IPS DF 6.9 (cell line): ENCODE data around the gene SYT5.
"Not testable (repeated sequence)": the region's sequence is repeated elsewhere in the genome, so short reads cannot be mapped to it uniquely, and the experiment has no call there.

ENCODE experiments used
- DNase-seq: peaks from one replicate; pipeline ENCODE4 v3.0.0-alpha.2; 2013; ENCODE audit warnings: low read depth, low spot score
- H3K27ac ChIP-seq: one replicate; pipeline ENCODE4 v1.5.1; 2013; ENCODE audit warnings: low read length, control low read depth
- H3K27me3 ChIP-seq: 2 replicates; pipeline ENCODE4 v1.6.1; 2013; ENCODE audit warnings: mild to moderate bottlenecking, low read length; ENCODE audit not compliant: control insufficient read depth, insufficient read depth
- H3K36me3 ChIP-seq: 2 replicates; pipeline ENCODE4 v1.6.1; 2013; ENCODE audit warnings: low read length; ENCODE audit not compliant: control insufficient read depth, insufficient read depth
- H3K4me1 ChIP-seq: 2 replicates; pipeline ENCODE4 v1.6.1; 2013; ENCODE audit warnings: low read length; ENCODE audit not compliant: control insufficient read depth, insufficient read depth
- H3K4me3 ChIP-seq: 2 replicates; pipeline ENCODE4 v1.5.1; 2013; ENCODE audit warnings: mild to moderate bottlenecking, low read length
- H3K9me3 ChIP-seq: 2 replicates; pipeline ENCODE4 v1.6.1; 2013; ENCODE audit warnings: low read length, inconsistent platforms; ENCODE audit not compliant: control insufficient read depth, insufficient read depth
- WGBS: extraction: QIAGEN DNeasy Blood & Tissue Kit; methylation state at CpG from one replicate; pipeline ENCODE4 v1.1.7; 2013; ENCODE audit warnings: mixed read lengths, missing lambda C conversion rate; ENCODE audit not compliant: insufficient read length, insufficient coverage; 5-methylcytosine and 5-hydroxymethylcytosine counted together

Gene SYT5

GRCh38 chr19:55206664-55207500 lies 26.8 kb upstream of the SYT5 start:
- Histone ChIP-seq H3K4me1 (no peaks in the 10 kb centered on the region), H3K27ac (no peak overlapping the region), H3K9me3 (no peaks in the 10 kb centered on the region), H3K27me3 (no peaks in the 10 kb centered on the region), H3K4me3 (no peak overlapping the region), H3K36me3 (no peaks in the 10 kb centered on the region)
- no peak for DNase-seq
- no CpG with 5 or more reads among the region's 29 CpGs for WGBS

DNA sequence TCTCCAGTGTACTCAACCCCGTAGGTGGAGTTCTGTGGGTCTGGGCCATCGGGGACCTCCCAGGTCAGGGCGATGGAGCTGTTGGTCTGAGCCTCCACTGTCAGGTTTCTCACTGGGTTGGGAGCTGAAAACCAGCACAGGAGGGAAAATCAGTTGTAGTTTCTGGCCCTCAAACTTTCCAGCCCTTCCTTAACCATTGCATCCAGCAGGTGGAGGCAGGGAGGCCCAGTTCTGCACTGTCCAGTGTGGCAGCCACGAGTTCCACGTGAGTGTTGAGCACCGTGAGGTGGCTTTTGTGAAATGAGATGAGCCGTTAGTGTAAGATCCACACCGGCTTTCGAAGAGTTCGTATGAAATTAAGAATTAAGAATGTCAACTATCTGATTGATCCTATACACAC lies 22.1 kb upstream of the SYT5 start:
- H3K27me3 ChIP-seq, H3K27ac ChIP-seq, H3K9me3 ChIP-seq, H3K4me3 ChIP-seq, H3K4me1 ChIP-seq, H3K36me3 ChIP-seq, DNase-seq: not testable (repeated sequence)
- WGBS = no CpG with 5 or more reads among the region's 10 CpGs

DNA sequence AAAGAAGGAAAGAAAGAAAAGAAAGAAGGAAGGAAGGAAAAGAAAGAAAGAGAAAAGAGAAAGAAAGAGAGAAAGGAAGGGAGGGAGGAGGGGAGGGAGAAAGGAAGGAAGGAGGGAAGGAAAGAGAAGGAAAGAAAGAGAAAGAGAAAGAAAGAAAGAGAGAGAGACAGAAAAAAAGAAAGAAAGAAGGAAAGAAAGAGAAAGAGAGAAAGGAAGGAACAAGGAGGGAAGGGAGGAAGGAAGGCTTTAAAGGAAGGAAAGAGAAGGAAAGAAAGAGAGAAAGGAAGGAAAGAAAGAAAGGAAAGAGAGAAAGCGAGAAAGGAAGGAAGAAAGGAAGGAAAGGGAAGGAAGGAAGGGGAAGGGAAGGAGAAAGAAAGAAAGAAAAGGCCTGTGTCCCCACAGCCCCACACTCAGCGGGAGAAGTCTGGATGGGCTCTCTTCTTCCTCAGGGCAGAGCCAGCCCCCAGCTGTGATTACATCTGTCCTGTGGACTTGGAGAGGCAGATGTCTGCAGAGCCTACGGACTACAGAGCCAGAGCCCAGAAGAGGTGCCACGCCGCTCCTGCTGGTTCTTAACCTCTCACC lies 19.6 kb upstream of the SYT5 start:
- H3K27ac ChIP-seq = no peak overlapping the region
- H3K27me3 ChIP-seq = no peaks in the 10 kb centered on the region
- DNase-seq = no peak
- H3K4me1 ChIP-seq = no peaks in the 10 kb centered on the region
- H3K9me3 ChIP-seq = no peaks in the 10 kb centered on the region
- H3K36me3 ChIP-seq = no peaks in the 10 kb centered on the region
- no peak overlapping the region for H3K4me3 ChIP-seq
- 100% methylated on average over 1 of the region's 5 CpGs for WGBS

GRCh38 chr19:55198651-55199050 lies 18.6 kb upstream of the SYT5 start:
- Histone ChIP-seq H3K27ac (no peak overlapping the region), H3K4me3 (no peak overlapping the region), H3K4me1 (no peaks in the 10 kb centered on the region), H3K9me3 (no peaks in the 10 kb centered on the region), H3K27me3 (no peaks in the 10 kb centered on the region), H3K36me3 (no peaks in the 10 kb centered on the region)
- DNase-seq = no peak
- WGBS = no CpG with 5 or more reads among the region's 5 CpGs

- no peaks in the 10 kb centered on the region for H3K27me3 ChIP-seq
- H3K36me3 ChIP-seq = no peaks in the 10 kb centered on the region
- H3K9me3 ChIP-seq = no peaks in the 10 kb centered on the region
- no peak overlapping the region for H3K4me3 ChIP-seq
- H3K4me1 ChIP-seq = no peaks in the 10 kb centered on the region
- WGBS = no CpG with 5 or more reads among the region's 4 CpGs
- DNase-seq = no peak
- no peak overlapping the region for H3K27ac ChIP-seq
Measured at GRCh38 chr19:55197528-55197927, 17.4 kb upstream of the SYT5 start.

- Histone ChIP-seq H3K4me1 (no peaks in the 10 kb centered on the region), H3K27me3 (no peaks in the 10 kb centered on the region), H3K9me3 (no peaks in the 10 kb centered on the region), H3K36me3 (no peaks in the 10 kb centered on the region), H3K27ac (no peak overlapping the region), H3K4me3 (no peak overlapping the region)
- no peak for DNase-seq
- WGBS = 100% methylated on average over 1 of the region's 10 CpGs
Measured at GRCh38 chr19:55196803-55197202, 16.7 kb upstream of the SYT5 start.

DNA sequence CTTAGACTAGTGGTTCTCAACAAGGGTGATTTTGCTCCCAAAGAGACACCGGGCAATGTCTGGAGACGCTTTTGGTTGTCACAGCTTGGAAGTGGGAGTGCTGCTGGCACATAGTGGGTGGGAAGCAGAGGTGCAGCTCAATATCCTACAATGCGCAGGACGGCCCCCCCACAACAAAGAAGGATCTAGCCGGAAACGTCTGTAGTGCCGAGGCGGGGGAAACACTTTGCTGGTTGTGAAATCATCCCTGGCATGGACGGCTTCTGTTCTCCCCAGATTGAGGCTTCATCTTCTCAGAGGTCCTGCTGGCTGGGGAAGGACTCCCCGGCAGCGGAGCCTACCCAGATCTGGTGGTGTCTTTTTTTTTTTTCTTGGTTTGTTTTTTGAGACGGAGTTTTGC lies 13.4 kb upstream of the SYT5 start:
- Histone ChIP-seq H3K4me1 (no peaks in the 10 kb centered on the region), H3K36me3 (no peaks in the 10 kb centered on the region), H3K9me3 (no peaks in the 10 kb centered on the region), H3K27me3 (no peaks in the 10 kb centered on the region), H3K27ac (no peak overlapping the region), H3K4me3 (no peak overlapping the region)
- no peak for DNase-seq
- no CpG with 5 or more reads among the region's 12 CpGs for WGBS

DNA sequence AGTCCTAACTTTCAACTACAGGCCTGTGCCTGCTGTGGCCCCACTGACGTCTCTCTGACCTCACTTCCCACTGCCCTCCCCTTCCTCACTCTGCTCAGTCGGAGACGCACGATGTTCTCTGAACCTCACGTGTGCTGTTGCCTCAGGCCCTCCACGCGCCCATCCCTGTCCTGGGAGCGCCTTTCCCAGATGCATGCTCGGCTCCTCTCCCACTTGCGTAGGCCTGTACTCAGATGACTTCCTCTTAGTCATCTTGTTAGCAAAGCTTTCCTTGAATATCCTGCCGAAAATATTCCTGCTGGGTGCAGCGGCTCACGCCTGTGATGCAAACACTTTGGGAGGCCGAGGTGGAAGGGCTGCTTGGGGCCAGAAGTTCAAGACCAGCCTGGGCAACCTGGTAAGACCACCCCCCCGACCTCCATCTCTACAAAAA lies 9.3 kb upstream of the SYT5 start:
- no peaks in the 10 kb centered on the region for H3K36me3 ChIP-seq
- H3K9me3 ChIP-seq = no peaks in the 10 kb centered on the region
- no CpG with 5 or more reads among the region's 15 CpGs for WGBS
- no peaks in the 10 kb centered on the region for H3K27me3 ChIP-seq
- no peak for DNase-seq
- no peak overlapping the region for H3K4me3 ChIP-seq
- no peak overlapping the region for H3K27ac ChIP-seq
- H3K4me1 ChIP-seq = no peaks in the 10 kb centered on the region

DNA sequence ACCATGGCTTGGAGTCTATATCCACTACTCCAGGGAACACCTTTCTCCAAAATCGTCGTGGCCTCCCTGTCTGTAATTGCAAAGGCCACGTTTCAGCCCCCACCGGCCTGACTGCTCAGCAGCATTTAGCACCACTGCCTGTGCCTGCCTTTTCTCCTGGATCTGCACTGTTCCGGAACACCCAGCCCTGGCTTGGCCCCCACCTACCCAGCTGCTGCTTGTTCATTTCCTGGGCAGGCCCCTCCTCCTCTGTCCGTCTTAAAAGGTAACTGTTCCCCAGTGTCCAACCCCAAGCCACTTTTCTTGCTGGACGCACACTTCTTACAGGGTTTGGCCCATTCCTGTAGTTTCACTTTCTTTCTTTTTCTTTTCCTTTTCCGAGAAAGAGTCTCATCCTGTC lies 8.5 kb upstream of the SYT5 start:
- H3K27me3 ChIP-seq = no peaks in the 10 kb centered on the region
- DNase-seq = no peak
- no peak overlapping the region for H3K27ac ChIP-seq
- H3K36me3 ChIP-seq = no peaks in the 10 kb centered on the region
- H3K4me3 ChIP-seq = no peak overlapping the region
- no CpG with 5 or more reads among the region's 8 CpGs for WGBS
- no peaks in the 10 kb centered on the region for H3K4me1 ChIP-seq
- H3K9me3 ChIP-seq = no peaks in the 10 kb centered on the region

GRCh38 chr19:55186080-55186479 lies 6.0 kb upstream of the SYT5 start:
- Histone ChIP-seq H3K36me3 (no peaks in the 10 kb centered on the region), H3K27ac (no peak overlapping the region), H3K4me3 (no peak overlapping the region), H3K4me1 (no peaks in the 10 kb centered on the region), H3K27me3 (no peaks in the 10 kb centered on the region; the same call in 1 of the 2 replicates), H3K9me3 (no peaks in the 10 kb centered on the region)
- no CpG with 5 or more reads among the region's 12 CpGs for WGBS
- no peak for DNase-seq

- no peak overlapping the region for H3K4me3 ChIP-seq
- no CpG with 5 or more reads among the region's 20 CpGs for WGBS
- no peak for DNase-seq
- H3K9me3 ChIP-seq = no peaks in the 10 kb centered on the region
- H3K27ac ChIP-seq = no peak overlapping the region
- H3K36me3 ChIP-seq = no peaks in the 10 kb centered on the region
- no peaks in the 10 kb centered on the region for H3K4me1 ChIP-seq
- peaks cover 4% of the 10 kb centered on the region; the same call in 1 of the 2 replicates for H3K27me3 ChIP-seq
Measured at GRCh38 chr19:55181740-55182139, 1.7 kb upstream of the SYT5 start.
